ENCODE results near the gene TMEM129. TPM values are rescaled to one million over a fixed set of nuclear protein-coding genes. Genes with fewer than 3 reads are reported as not detected.

Gene TMEM129
- polyA plus RNA-seq, 1 donor from 2014 or later = 42.1 TPM

DNA sequence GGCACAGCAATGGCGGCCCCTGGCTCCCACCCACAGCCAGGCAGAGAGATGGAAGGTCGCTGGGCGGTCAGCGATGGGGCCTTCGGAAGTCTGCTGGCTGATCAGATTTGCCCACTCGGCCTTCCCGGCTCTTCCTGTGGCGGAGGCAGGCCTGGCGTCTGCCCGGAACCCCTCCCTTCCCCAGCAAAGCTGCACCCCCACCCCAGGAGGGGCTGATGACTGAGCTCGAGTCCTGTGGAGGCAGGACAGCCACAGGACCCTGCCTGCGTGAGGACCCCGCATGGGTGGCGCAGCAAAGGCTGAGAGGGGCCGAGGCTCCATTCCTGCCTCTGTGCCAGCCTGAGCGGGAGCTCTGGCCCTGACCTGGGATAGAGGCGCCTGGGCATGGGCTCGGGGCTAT, 35.0 kb upstream of the TMEM129 start:
- Histone ChIP-seq H3K36me3 (ENCODE audit: insufficient read depth, low read length) (no peaks in the 10 kb centered on the region), H3K9ac (ENCODE audit: low read length) (no peak overlapping the region), H3K27ac (ENCODE audit: low read length) (no peak overlapping the region), H3K9me3 (ENCODE audit: low read length) (no peaks in the 10 kb centered on the region), H2AFZ (ENCODE audit: low read depth, low read length) (no peak overlapping the region), H3K4me3 (ENCODE audit: low read length) (no peak overlapping the region), H3K4me2 (ENCODE audit: low read length) (no peak overlapping the region), H3K9me2 (ENCODE audit: insufficient read depth, low read length) (no peaks in the 10 kb centered on the region), H3K79me2 (replicated peaks; ENCODE audit: insufficient read depth, low read length) (no peaks in the 10 kb centered on the region), H3F3A (ENCODE audit: insufficient read depth, low read length, poor library complexity, severe bottlenecking) (no peaks in the 10 kb centered on the region), H3K27me3 (ENCODE audit: insufficient read depth, low read depth, low read length) (no peaks in the 10 kb centered on the region), H4K20me1 (ENCODE audit: insufficient read depth) (no peaks in the 10 kb centered on the region)
- TF ChIP-seq EZH2 (IDR thresholded peaks at IDR 0.05; ENCODE audit: borderline replicate concordance, insufficient read depth, low read length, poor library complexity, severe bottlenecking) = no peak
- TF ChIP-seq RAD21 (conservative IDR thresholded peaks at IDR 0.05) = no peak
- no peak for TF ChIP-seq POLR2AphosphoS5 (IDR thresholded peaks at IDR 0.05)
- no peak for TF ChIP-seq CTCF (IDR thresholded peaks at IDR 0.05; ENCODE audit: poor library complexity, severe bottlenecking)
- TF ChIP-seq SMC3 (conservative IDR thresholded peaks at IDR 0.05; ENCODE audit: poor library complexity) = no peak
- no peak for TF ChIP-seq TAF1 (IDR thresholded peaks at IDR 0.05; ENCODE audit: low read depth)
- no peak for TF ChIP-seq EP300 (conservative IDR thresholded peaks at IDR 0.05; ENCODE audit: poor library complexity, severe bottlenecking)
- no peak for TF ChIP-seq MXI1 (conservative IDR thresholded peaks at IDR 0.05; ENCODE audit: poor library complexity, severe bottlenecking)
- TF ChIP-seq REST (IDR thresholded peaks at IDR 0.05; ENCODE audit: borderline replicate concordance) = no peak

GRCh38 chr4:1755297-1755696, 34.2 kb upstream of the TMEM129 start:
- Histone ChIP-seq H3K9ac (ENCODE audit: low read length) (no peak overlapping the region), H2AFZ (ENCODE audit: low read depth, low read length) (no peak overlapping the region), H3K4me2 (ENCODE audit: low read length) (no peak overlapping the region), H3K79me2 (replicated peaks; ENCODE audit: insufficient read depth, low read length) (no peaks in the 10 kb centered on the region), H3K4me3 (ENCODE audit: low read length) (no peak overlapping the region), H3K9me2 (ENCODE audit: insufficient read depth, low read length) (no peaks in the 10 kb centered on the region), H4K20me1 (ENCODE audit: insufficient read depth) (no peaks in the 10 kb centered on the region), H3K27me3 (ENCODE audit: insufficient read depth, low read depth, low read length) (no peaks in the 10 kb centered on the region), H3K27ac (ENCODE audit: low read length) (no peak overlapping the region), H3K36me3 (ENCODE audit: insufficient read depth, low read length) (no peaks in the 10 kb centered on the region), H3K9me3 (ENCODE audit: low read length) (no peaks in the 10 kb centered on the region), H3F3A (ENCODE audit: insufficient read depth, low read length, poor library complexity, severe bottlenecking) (no peaks in the 10 kb centered on the region)
- no peak for TF ChIP-seq EZH2 (IDR thresholded peaks at IDR 0.05; ENCODE audit: borderline replicate concordance, insufficient read depth, low read length, poor library complexity, severe bottlenecking)
- TF ChIP-seq REST (IDR thresholded peaks at IDR 0.05; ENCODE audit: borderline replicate concordance) = no peak
- TF ChIP-seq EP300 (conservative IDR thresholded peaks at IDR 0.05; ENCODE audit: poor library complexity, severe bottlenecking) = no peak
- no peak for TF ChIP-seq SMC3 (conservative IDR thresholded peaks at IDR 0.05; ENCODE audit: poor library complexity)
- no peak for TF ChIP-seq POLR2AphosphoS5 (IDR thresholded peaks at IDR 0.05)
- TF ChIP-seq RAD21 (conservative IDR thresholded peaks at IDR 0.05) = no peak
- TF ChIP-seq TAF1 (IDR thresholded peaks at IDR 0.05; ENCODE audit: low read depth) = no peak
- TF ChIP-seq CTCF (IDR thresholded peaks at IDR 0.05; ENCODE audit: poor library complexity, severe bottlenecking) = no peak
- TF ChIP-seq MXI1 (conservative IDR thresholded peaks at IDR 0.05; ENCODE audit: poor library complexity, severe bottlenecking) = no peak
